ENCODE results near the gene ARL4C. TPM values are rescaled to one million over a fixed set of nuclear protein-coding genes. Genes with fewer than 3 reads are reported as not detected.

ARL4C gene
- total RNA-seq: 3.3 and 4.1 TPM in 2 replicates

GRCh38 chr2:234496835-234497593 lies at the start of gene ARL4C:
ARL4C (minus strand) TSS chr2:234497081; CDS start chr2:234496586, 495 bp downstream.

